GOT3 (cell line): ENCODE results near the gene DOK5.

Source experiments
- DNase-seq: peaks from one replicate; lab custom pipeline; 2025; ENCODE audit warnings: mixed read lengths; lab: John Stamatoyannopoulos, UW

DOK5 gene

GRCh38 chr20:54611708-54612412, 136.5 kb downstream of the DOK5 start:
- no peak for DNase-seq

GRCh38 chr20:54618412-54618811, 143.0 kb downstream of the DOK5 start:
- DNase-seq, result no peak

DNA sequence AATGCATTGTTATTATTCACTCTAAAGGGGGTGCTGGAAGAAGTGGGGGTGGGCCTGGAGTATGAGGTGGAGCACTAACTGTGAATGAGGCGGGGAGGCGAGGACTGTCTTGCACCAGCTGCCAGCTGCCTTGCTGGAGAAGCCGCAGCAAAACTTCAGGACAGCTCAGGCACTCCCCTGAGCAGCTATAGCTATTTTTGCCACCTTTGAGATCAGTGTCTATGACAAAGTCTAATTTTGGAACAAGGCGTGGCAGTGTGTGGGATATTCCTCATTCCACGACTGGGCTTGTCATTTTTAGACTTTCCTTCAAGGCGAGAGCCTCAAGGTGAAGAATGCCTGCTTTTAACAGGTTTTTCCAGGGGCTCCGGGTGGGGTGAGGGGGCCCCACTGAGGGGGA, 143.8 kb downstream of the DOK5 start:
- no peak for DNase-seq

DNA sequence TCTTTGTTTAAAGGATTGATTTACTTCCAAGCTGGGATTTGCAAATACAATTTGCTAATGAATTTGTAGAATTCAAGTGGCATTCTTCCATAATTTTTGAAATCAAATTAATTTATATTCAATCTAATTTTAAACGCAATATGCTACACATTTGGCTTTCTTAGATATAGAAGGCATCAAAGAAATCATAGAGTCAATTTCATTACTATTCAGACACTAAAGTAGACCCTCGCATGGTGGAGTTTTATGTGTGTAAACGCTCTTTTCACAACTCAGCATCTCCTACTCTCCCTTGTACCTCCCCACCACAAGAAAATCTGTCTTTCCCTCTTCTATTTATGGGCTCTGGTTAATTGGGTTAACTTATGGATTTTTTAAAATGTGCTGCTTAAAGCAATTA, 144.3 kb downstream of the DOK5 start:
- DNase-seq, result no peak

GRCh38 chr20:54620611-54621010, 145.2 kb downstream of the DOK5 start:
- DNase-seq, result no peak

GRCh38 chr20:54622333-54623295, 147.2 kb downstream of the DOK5 start:
- no peak for DNase-seq

DNA sequence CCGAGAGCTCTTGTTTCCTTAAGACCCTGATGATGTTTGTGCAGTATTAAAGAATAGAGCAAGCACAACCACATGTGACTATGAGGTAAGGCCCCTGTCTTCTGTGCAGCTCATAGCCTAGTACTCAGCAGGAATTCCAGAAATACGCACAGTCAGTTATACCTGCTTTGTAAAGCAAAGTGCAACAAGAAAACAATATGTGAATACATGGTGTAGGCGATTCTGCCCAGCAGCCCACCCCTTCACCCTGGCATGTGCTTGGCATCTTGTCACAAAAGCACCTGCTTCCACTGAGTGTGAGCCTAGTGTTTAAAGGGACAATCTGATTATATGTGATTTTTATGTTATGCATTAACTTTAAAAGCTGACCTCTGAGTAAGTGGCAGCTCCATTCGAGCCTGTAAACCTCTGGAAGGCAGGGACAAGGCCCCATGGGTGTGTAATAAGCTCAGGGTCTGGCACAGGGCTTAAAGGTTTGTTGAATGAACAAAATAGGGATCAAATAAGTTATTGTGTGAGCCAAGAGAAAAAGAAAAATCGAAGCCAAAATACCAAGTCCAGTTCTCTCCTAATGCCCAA, 148.7 kb downstream of the DOK5 start:
- DNase-seq, result no peak

DNA sequence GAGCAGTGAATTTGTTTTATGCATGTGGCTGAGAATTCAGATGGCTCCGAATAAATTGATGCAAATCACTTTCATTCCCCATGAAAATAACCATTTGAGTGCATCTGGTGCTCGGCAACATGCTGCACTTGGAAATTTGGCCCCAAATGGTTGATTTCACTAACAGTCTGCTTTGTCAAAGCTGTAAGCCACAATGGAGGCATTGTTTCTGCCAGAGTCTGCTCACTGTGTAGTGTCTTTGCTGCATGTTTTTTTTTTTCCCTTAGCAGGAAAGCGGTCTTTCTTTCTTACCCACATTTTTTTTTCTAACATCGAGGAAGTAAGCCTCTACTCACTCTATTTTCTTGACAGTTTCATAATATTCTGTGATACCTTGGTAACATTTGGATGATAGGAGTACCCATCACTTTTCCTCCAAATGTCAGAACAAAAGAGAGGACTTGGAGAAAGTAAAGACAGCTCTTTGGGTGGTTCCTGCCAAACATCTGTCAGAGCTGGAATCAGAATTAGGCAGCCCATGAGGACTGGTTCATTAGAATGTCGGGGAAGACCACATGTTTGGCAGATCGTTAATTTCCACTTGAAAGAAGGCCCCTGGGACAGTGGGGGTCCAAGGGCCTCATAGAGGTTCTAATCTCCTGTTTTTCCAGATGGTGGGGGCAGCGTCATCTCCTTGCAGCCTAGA, 149.5 kb downstream of the DOK5 start:
- DNase-seq, result no peak

DNA sequence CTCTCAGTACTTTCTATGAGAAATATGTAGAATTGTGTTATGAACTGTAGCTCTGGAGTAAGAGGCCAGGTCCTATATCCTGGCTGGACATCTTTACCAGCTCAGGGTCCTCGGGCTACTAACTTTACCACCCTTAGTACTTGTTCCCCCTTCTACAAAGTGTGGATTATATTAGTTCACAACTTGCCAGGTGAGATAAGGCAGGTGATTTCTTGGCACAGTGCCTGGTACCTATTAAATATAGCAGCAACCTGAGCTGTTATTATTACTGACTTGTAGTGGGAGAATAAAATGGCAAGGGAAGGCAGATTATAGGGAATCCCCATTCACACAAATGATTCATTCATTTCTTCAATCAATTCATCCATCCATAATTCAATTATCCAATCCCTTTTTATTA, 150.1 kb downstream of the DOK5 start:
- DNase-seq, result no peak

- no peak for DNase-seq
Observed at GRCh38 chr20:54626126-54626525, 150.7 kb downstream of the DOK5 start.

DNA sequence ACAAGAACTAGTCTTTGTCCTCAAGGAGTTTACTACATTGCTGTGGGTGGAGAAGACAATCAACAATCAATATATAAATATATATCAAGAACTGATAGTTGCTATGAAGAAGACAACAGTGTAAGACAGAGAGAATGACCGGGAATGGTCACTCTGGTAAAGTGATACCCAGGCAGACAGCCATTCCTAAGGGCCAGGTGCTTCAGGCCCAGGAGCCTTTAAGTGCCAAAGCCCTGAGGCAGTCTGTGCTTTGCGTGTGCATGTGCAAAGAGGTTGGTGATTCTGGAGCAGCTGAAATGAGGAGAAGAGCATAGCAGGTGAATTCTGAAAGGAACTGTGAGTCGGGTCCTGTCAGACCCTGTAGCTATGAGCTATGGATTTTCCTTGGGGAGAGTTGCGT, 154.2 kb downstream of the DOK5 start:
- no peak for DNase-seq

GRCh38 chr20:54630582-54630981, 155.2 kb downstream of the DOK5 start:
- no peak for DNase-seq

DNA sequence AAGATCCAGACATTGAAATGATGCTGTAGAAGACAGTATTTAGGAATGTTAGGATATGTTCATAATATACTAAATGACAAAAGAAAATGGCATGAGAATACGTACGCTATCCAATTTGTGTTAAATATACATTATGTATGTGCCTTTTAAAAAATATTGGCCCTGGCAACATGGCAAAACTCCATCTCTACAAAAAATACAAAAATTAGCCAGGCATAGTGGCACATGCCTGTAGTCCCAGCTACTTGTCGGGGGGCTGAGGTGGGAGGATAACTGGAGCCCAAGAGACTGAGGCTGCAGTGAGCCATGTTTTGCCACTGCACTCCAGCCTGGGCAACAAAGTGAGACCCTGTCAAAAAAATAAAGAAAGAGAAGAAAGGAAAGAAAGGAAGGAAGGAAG, 155.7 kb downstream of the DOK5 start:
- no peak for DNase-seq

DNA sequence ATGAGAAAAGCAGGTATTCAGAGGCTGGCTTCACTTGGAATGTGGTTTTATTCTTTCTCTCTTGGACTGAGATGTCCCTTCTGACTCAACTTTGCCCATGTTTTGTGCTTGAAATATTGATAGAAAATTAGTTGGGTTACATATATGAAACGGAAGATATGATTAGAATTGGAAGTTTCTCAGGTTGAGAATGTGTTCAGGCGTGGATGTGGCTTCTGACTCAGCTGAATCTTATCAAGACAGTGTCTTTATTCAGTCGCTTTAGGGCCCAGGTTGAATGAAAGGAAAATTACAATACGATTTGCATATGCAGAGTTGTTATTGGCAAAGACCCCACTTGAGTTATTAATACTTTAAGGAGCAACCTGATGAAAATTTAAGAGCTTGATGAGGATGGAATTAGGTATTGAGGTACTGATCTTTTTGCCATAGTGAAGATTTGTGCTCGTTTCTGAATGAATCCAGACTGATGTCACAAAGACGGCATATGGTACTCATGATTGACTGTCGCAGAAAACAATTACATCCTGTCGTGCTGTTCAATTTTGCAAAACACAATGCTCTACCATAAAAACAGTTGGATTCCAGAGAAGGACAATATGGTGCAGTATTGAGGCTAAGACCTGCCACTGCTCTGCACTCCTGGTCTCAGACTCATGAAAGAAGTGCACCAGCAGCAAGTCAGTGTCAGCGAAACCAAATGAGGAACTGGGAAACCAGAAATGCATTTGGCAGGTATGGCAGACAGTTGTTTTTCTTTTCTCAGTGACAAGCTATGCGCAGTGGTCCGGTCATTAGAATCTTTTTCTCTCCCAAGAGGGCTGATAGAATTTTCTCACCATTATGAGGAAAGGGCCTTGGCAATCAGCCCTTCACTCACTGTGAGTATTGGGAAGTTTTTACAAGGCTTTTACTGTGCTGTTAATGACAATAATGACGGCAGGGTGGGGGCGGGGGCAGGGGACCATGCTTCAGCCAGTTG, 158.3 kb downstream of the DOK5 start:
- no peak for DNase-seq

DNA sequence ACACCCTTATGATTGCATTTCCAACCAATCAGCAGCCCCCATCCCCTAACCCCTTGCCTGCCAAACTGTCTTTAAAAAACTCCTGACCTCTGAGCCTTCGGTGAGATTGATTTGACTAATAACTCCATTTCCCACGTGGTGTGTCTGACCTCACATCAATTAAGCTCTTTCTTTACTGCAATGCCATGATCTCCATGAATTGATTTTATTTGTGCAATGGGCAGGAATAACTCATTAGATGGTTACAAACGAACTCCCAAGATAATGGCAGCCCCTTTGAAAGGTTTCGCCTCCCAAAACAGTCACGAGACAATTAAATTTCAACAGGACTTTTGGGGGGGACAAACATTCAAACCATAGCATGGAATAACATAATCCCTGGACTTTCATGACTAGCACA, 161.2 kb downstream of the DOK5 start:
- DNase-seq, result no peak

DNA sequence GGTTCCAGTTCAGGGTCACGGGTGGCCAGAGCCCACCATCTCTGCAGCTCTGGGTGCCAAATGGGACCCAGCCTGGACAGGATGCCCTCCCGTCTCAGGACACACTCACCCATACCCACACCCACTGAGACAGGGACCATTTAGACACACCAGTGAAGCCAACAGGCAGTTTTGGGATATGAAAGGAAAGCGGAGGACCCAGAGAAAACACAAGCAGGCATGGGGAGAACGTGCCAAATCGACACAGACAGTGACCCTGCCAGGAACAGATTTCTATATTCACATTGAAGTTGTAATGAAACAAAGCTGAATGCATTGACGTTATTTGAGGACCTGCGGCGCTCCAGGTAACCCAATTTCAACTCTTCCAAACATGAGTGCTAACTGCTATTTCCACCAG, 164.5 kb downstream of the DOK5 start:
- DNase-seq, result no peak

- DNase-seq, result no peak
Observed at GRCh38 chr20:54640800-54641199, 165.4 kb downstream of the DOK5 start.

DNA sequence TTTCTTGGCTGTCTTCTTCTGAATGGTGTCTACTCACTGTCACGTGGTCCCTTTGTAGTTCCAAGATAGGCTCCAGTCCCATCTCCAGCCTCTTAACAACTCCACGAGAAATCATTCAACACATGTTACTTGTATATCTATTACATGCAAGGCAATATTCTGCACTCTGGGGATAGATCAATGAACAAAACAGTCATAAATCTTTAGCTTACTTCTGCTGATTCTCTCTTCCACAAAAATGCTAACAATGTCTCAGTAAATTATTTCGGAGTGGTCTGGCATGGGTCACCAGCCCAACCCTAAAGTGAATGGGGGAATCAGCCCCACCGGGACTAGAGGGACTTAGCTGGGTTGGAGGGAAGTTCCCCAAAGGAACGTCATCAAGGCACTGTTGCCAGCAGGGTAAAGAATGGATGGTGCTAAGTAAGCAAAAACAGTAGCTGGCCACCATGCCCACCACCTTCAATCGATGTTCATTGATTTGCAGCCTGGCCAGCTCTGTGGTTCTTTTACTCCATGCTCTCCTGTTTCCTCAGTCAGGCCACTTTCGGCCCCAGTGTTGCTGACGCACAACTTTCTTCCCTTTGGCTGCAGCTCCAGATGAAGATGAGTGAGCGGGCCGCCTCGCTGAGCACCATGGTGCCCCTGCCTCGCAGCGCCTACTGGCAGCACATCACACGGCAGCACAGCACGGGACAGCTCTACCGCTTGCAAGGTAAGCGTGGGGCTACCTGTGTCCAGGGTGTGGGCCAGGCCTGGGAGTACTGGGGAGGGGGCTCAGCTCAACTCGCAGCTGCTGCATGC, 167.7 kb downstream of the DOK5 start:
- peak; percentile 22 for DNase-seq

DNA sequence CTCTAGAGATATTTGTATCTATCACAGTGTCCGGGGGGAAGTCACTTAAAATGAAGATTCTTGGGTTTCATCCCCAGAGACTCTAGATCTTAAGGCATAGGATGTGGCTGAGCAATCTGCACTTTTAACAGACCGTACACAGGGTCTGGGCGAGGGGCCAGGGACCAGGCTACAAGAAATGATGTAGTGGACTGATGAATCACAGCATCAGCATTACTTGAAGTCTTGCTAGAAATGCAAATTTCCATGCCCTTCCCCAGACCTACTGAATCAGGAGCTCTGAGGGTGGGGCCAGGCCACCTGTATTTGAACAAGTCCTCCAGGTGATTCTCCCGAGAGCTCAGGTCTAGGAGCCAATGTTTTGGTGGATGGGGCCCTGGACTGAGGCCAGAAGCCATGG, 168.4 kb downstream of the DOK5 start:
- DNase-seq, result peak; percentile 55

GRCh38 chr20:54645445-54646155, 170.2 kb downstream of the DOK5 start:
- no peak for DNase-seq
